Trophoblast cell (in vitro differentiated cells and primary cell): ENCODE data around the gene OR1D5.

Experiments used
- DNase-seq, 2 donors: peaks; one replicate each; pipeline ENCODE4 v3.0.0-alpha.2; 2016
- H2AFZ ChIP-seq: 2 replicates; pipeline ENCODE4 v1.6.1; 2013; ENCODE audit warnings: low read length, moderate library complexity, mild to moderate bottlenecking; ENCODE audit not compliant: insufficient read depth, poor library complexity
- H2AK5ac ChIP-seq: 2 replicates; pipeline ENCODE4 v1.6.1; 2013; ENCODE audit warnings: mild to moderate bottlenecking, low read length
- H2BK120ac ChIP-seq: 2 replicates; pipeline ENCODE4 v1.6.1; 2013; ENCODE audit warnings: low read length, mild to moderate bottlenecking, moderate library complexity; ENCODE audit not compliant: insufficient read depth, poor library complexity
- H2BK12ac ChIP-seq: 2 replicates; pipeline ENCODE4 v1.6.1; 2013; ENCODE audit warnings: mild to moderate bottlenecking, low read length, moderate library complexity
- H2BK5ac ChIP-seq: 2 replicates; pipeline ENCODE4 v1.6.1; 2013; ENCODE audit warnings: low read length, low read depth, moderate library complexity, mild to moderate bottlenecking; ENCODE audit not compliant: poor library complexity
- H3K14ac ChIP-seq: 2 replicates; pipeline ENCODE4 v1.6.1; 2013; ENCODE audit warnings: mild to moderate bottlenecking, low read length
- H3K18ac ChIP-seq: 2 replicates; pipeline ENCODE4 v1.6.1; 2013; ENCODE audit warnings: mild to moderate bottlenecking, low read length
- H3K23ac ChIP-seq: 2 replicates; pipeline ENCODE4 v1.6.1; 2013; ENCODE audit warnings: low read length
- H3K27ac ChIP-seq: 2 replicates; pipeline ENCODE4 v1.5.1; 2013; ENCODE audit warnings: low read depth, mild to moderate bottlenecking, inconsistent platforms, low read length, moderate library complexity
- H3K27me3 ChIP-seq: 2 replicates; pipeline ENCODE4 v1.6.1; 2013; ENCODE audit warnings: inconsistent platforms, mild to moderate bottlenecking, low read length, moderate library complexity; ENCODE audit not compliant: insufficient read depth
- H3K36me3 ChIP-seq, 2 experiments: 1 replicate in 1 of 2; 2 replicates in 1 of 2; pipeline ENCODE4 v1.6.1; 2013; ENCODE audit warnings: low read length in 2 of 2, mild to moderate bottlenecking in 2 of 2, moderate library complexity in 1 of 2; ENCODE audit not compliant: insufficient read depth in 2 of 2, control insufficient read depth in 1 of 2
- H3K4ac ChIP-seq: 2 replicates; pipeline ENCODE4 v1.6.1; 2013; ENCODE audit warnings: low read depth, mild to moderate bottlenecking, low read length, moderate library complexity
- H3K4me1 ChIP-seq, 2 experiments: 1 replicate in 1 of 2; 2 replicates in 1 of 2; pipeline ENCODE4 v1.6.1; 2013; ENCODE audit warnings: low read length in 2 of 2, mild to moderate bottlenecking in 2 of 2, moderate library complexity in 1 of 2; ENCODE audit not compliant: insufficient read depth in 2 of 2, control insufficient read depth in 1 of 2
- H3K4me2 ChIP-seq: 2 replicates; pipeline ENCODE4 v1.6.1; 2013; ENCODE audit warnings: inconsistent platforms, mild to moderate bottlenecking, low read length, moderate library complexity
- H3K4me3 ChIP-seq: 2 replicates; pipeline ENCODE4 v1.5.1; 2013; ENCODE audit warnings: mild to moderate bottlenecking, low read depth, low read length, inconsistent platforms
- H3K79me1 ChIP-seq: one replicate; pipeline ENCODE4 v1.6.1; 2013; ENCODE audit warnings: low read length
- H3K79me2 ChIP-seq: 2 replicates; pipeline ENCODE4 v1.6.1; 2013; ENCODE audit warnings: low read length, mild to moderate bottlenecking; ENCODE audit not compliant: control insufficient read depth, insufficient read depth, poor library complexity
- H3K9ac ChIP-seq: 2 replicates; pipeline ENCODE4 v1.6.1; 2013; ENCODE audit warnings: mild to moderate bottlenecking, low read length
- H3K9me3 ChIP-seq: 2 replicates; pipeline ENCODE4 v1.6.1; 2013; ENCODE audit warnings: low read depth, mild to moderate bottlenecking, control low read depth, inconsistent platforms, low read length; ENCODE audit not compliant: insufficient read depth
- H4K12ac ChIP-seq: 2 replicates; pipeline ENCODE4 v1.6.1; 2013; ENCODE audit warnings: low read depth, mild to moderate bottlenecking, low read length, moderate library complexity
- H4K8ac ChIP-seq: 2 replicates; pipeline ENCODE4 v1.6.1; 2013; ENCODE audit warnings: low read depth, mild to moderate bottlenecking, low read length, moderate library complexity
- H4K91ac ChIP-seq: one replicate; pipeline ENCODE4 v1.6.1; 2013; ENCODE audit warnings: low read depth, mild to moderate bottlenecking, low read length, moderate library complexity
- WGBS: extraction: QIAGEN DNeasy Blood & Tissue Kit; methylation state at CpG from one replicate; pipeline ENCODE4 v1.1.7; 2013; ENCODE audit warnings: missing lambda C conversion rate; ENCODE audit not compliant: insufficient read length, insufficient coverage; ENCODE audit errors: extremely low coverage; 5-methylcytosine and 5-hydroxymethylcytosine counted together

The OR1D5 gene

DNA sequence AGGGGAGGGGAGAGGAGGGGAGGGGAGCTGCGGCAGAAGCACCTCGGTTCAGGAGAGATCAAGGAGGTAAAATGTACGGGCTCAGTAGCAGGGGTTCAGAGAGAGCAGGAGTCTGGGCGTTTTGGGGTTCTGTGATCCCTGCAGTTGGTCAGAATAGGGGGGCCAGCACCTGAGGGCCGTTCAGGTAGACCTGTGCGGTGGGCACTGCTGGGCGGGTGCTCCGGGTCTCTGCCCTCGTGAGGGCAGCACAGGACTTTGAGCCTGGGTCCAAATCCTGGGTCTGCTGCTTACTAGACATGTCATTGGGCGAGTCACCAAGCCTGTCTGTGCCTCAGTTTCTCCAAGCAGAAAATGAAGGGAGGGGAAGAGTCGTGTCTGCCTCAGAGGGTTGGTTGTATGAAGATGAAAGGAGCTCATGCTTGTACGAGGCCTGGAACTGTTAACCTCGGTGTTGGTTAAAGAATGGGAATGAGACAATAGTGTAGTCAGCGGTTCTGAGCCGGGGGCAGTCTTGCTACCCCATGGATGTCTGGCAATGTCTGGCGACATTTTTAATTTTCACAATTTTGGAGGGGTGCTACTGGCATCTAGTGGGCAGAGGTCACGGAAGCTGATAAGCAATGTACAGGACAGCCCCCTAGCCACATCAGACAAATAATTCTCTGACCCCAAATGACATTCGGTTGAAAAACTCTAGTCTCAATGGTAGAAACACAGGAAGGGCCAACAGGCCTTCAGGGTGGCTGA lies 35.4 kb downstream of the OR1D5 start:
- Histone ChIP-seq H3K23ac (no peak overlapping the region), H2AFZ (no peak overlapping the region), H2BK5ac (no peak overlapping the region), H3K36me3 (peaks cover 9 to 18% of the 10 kb centered on the region in 2 experiments), H3K14ac (no peak overlapping the region), H3K4me1 (no peaks in the 10 kb centered on the region), H3K9ac (no peak overlapping the region), H2BK12ac (no peak overlapping the region), H3K79me2 (no peaks in the 10 kb centered on the region), H3K4ac (no peak overlapping the region), H3K4me3 (no peak overlapping the region), H2BK120ac (no peak overlapping the region), H2AK5ac (no peak overlapping the region), H3K79me1 (no peaks in the 10 kb centered on the region), H4K12ac (no peak overlapping the region), H3K4me2 (no peak overlapping the region), H4K8ac (no peak overlapping the region), H3K27ac (no peak overlapping the region), H3K9me3 (no peaks in the 10 kb centered on the region), H3K18ac (no peak overlapping the region), H3K27me3 (no peaks in the 10 kb centered on the region), H4K91ac (no peak overlapping the region)
- WGBS: no CpG with 5 or more reads among the region's 18 CpGs
- no peak for DNase-seq

DNA sequence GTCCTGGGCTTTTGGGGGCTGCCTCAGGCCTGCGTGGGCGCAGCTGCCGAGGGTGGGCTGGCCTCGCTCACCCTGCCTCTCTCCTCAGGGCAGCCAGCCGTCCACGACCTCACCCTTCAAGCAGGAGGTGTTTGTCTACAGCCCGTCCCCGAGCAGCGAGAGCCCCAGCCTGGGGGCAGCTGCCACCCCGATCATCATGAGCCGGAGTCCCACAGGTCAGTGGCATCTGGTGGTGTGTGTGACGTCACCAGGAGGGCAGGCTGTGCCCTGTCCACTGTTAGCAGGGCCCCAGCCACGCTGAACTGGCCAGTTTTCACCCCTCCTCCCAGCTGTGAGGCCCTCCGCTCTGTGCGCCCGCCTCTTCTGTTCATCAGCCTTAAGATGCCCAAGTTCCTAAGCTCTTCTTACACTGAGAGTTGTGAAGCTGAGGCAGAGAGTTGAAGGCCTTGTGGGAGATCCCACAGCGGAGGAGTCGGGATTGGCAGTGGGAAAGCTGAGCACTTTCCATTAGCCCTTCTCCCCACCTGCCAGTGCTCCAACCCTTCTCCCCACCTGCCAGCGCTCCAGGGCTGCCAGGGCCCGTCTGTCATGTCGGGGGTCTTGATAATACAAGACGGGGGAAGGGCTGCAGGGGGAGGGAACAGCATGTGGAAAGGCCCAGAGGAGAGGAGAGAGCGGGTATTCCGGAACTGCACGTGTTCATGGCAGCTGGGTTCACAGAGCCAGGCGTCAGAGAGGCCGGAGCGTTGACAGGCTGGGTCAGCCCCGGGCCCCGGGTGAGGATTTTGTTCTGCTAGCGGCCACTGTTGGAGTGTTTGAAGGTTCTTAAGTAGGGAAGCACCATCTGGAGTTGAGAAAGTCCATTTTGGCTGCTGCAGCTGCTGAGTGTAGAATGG lies 36.3 kb downstream of the OR1D5 start:
- no peak overlapping the region for H2BK5ac ChIP-seq
- H3K9ac ChIP-seq: no peak overlapping the region
- no CpG with 5 or more reads among the region's 31 CpGs for WGBS
- no peak overlapping the region for H4K8ac ChIP-seq
- no peak overlapping the region for H2BK120ac ChIP-seq
- H3K4me2 ChIP-seq: no peak overlapping the region
- H3K79me1 ChIP-seq: no peaks in the 10 kb centered on the region
- H3K27ac ChIP-seq: no peak overlapping the region
- no peak overlapping the region for H3K18ac ChIP-seq
- no peak for DNase-seq
- no peaks in the 10 kb centered on the region for H3K4me1 ChIP-seq
- H3K9me3 ChIP-seq: no peaks in the 10 kb centered on the region
- H4K12ac ChIP-seq: no peak overlapping the region
- H2BK12ac ChIP-seq: no peak overlapping the region
- H3K23ac ChIP-seq: no peak overlapping the region
- H3K36me3 ChIP-seq: peaks cover 9 to 18% of the 10 kb centered on the region in 2 experiments
- H2AK5ac ChIP-seq: no peak overlapping the region
- H2AFZ ChIP-seq: no peak overlapping the region
- no peaks in the 10 kb centered on the region for H3K27me3 ChIP-seq
- no peaks in the 10 kb centered on the region for H3K79me2 ChIP-seq
- H3K4me3 ChIP-seq: no peak overlapping the region
- no peak overlapping the region for H3K14ac ChIP-seq
- H3K4ac ChIP-seq: no peak overlapping the region
- no peak overlapping the region for H4K91ac ChIP-seq

DNA sequence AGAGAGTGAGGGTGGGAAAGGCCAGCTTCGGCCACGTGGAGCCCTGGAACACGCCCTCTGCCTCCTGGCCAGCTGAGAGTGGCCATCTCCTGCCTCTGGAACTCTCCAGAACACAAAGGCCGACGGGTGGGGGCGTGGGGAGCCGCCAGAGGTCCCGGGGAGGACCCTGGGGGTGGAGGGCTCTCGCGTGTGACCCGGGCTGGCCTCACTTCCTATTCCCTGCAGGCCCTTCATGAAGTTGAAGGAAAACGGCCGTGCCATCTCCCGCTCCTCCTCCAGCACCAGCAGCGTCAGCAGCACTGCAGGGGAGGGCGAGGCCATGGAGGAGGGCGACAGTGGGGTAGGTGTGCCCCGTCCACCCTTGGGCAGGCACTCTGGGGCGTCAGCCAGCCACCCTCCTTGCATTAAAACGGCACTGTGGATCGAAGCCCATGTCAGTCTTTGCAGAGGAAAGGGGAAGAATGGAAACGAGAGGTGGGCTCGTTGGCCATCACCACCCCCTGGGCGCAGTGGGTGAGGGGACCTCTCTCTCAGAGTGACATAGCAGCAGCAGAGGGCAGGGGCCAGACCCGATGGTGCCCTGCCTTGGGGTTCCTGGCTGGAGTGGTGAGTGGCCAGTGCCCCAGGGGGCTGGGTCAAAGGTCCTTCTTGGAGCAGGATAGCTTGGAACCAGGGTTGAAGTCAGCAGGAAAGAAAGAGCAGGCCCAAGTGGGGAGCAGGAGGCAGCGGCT lies 37.1 kb downstream of the OR1D5 start:
- no peak overlapping the region for H3K23ac ChIP-seq
- H3K36me3 ChIP-seq: peaks cover 9 to 18% of the 10 kb centered on the region in 2 experiments
- H2AK5ac ChIP-seq: no peak overlapping the region
- no peak for DNase-seq
- H3K27me3 ChIP-seq: no peaks in the 10 kb centered on the region
- no peak overlapping the region for H3K9ac ChIP-seq
- H3K18ac ChIP-seq: no peak overlapping the region
- no peak overlapping the region for H2BK5ac ChIP-seq
- H3K9me3 ChIP-seq: no peaks in the 10 kb centered on the region
- H4K8ac ChIP-seq: no peak overlapping the region
- no peak overlapping the region for H3K27ac ChIP-seq
- H2BK12ac ChIP-seq: no peak overlapping the region
- no peak overlapping the region for H2AFZ ChIP-seq
- no CpG with 5 or more reads among the region's 26 CpGs for WGBS
- no peak overlapping the region for H3K14ac ChIP-seq
- no peak overlapping the region for H3K4me2 ChIP-seq
- no peak overlapping the region for H2BK120ac ChIP-seq
- H4K91ac ChIP-seq: no peak overlapping the region
- H3K4ac ChIP-seq: no peak overlapping the region
- H3K79me2 ChIP-seq: no peaks in the 10 kb centered on the region
- H3K4me1 ChIP-seq: no peaks in the 10 kb centered on the region
- no peak overlapping the region for H4K12ac ChIP-seq
- no peak overlapping the region for H3K4me3 ChIP-seq
- no peaks in the 10 kb centered on the region for H3K79me1 ChIP-seq

DNA sequence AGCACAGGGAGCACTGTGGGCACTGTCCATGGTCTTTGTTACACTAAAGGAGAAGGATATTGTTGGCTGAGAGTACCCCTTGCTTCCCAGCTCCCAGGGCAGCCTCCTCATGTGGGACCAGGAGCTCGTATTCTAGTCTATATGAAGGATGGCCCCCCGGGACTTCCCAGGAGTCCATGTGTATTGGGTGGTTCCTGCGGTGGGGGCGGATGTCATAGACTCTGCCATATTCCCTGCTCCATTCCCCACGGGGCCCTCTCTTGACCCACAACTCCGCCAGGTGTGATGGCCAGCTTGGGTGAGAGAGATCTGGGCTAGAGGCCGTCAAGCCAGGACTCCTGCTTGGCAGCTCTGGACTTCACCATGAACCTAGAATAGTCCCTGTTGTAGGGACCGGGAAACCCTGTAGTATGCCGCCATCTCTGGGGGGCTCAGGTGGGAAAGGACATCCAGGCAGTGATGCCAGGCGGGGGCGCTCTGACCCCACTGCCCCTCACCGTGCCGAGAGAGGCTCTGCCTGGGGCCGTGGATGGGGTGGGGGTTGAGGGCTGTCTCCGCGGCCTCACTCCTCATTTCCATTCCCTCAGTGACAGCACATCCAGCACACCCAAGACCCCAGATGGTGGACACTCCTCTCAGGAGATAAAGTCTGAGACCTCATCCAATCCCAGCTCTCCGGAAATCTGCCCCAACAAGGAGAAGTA lies 37.8 kb downstream of the OR1D5 start:
- WGBS: no CpG with 5 or more reads among the region's 17 CpGs
- H2AK5ac ChIP-seq: no peak overlapping the region
- no peak overlapping the region for H3K14ac ChIP-seq
- peaks cover 9 to 14% of the 10 kb centered on the region in 2 experiments for H3K36me3 ChIP-seq
- no peak overlapping the region for H4K91ac ChIP-seq
- H3K4me1 ChIP-seq: no peaks in the 10 kb centered on the region
- H3K9ac ChIP-seq: no peak overlapping the region
- H3K27ac ChIP-seq: no peak overlapping the region
- no peaks in the 10 kb centered on the region for H3K79me1 ChIP-seq
- no peak overlapping the region for H2BK12ac ChIP-seq
- no peak overlapping the region for H2BK5ac ChIP-seq
- no peak overlapping the region for H3K4me2 ChIP-seq
- H3K4ac ChIP-seq: no peak overlapping the region
- no peak overlapping the region for H4K8ac ChIP-seq
- no peak overlapping the region for H2BK120ac ChIP-seq
- H4K12ac ChIP-seq: peak overlapping the region; percentile 17
- H3K9me3 ChIP-seq: peaks cover under 1% of the 10 kb centered on the region
- no peak overlapping the region for H3K4me3 ChIP-seq
- DNase-seq: no peak
- H3K18ac ChIP-seq: no peak overlapping the region
- no peaks in the 10 kb centered on the region for H3K27me3 ChIP-seq
- no peaks in the 10 kb centered on the region for H3K79me2 ChIP-seq
- no peak overlapping the region for H3K23ac ChIP-seq
- no peak overlapping the region for H2AFZ ChIP-seq
